ENCODE measurements around the gene PCSK6.

- TF ChIP-seq CTCF (IDR thresholded peaks at IDR 0.05; ENCODE audit: borderline replicate concordance, extremely low read depth, low read length, poor library complexity, severe bottlenecking) = no peak
- no peak for TF ChIP-seq EZH2 (IDR thresholded peaks at IDR 0.05; ENCODE audit: borderline replicate concordance, low read depth, low read length, severe bottlenecking)
Measured at GRCh38 chr15:101451846-101452245, 37.7 kb downstream of the PCSK6 start.
